A549 treated with RU486 at 1 μM for 4 hours (cell line): ENCODE results near the gene OPCML. TPM values are rescaled to one million over a fixed set of nuclear protein-coding genes. Genes with fewer than 3 reads are reported as not detected.

Experiments
- total RNA-seq: library from RNA; stranded (reverse); fragments of 200-300 nt; extraction: Qiagen RNA extraction; gene quantifications from 5 replicates; pipeline ENCODE4 v1.2.3, GENCODE V29; 2022; ENCODE audit warnings: low read depth

OPCML gene
- not detected in 5 replicates for total RNA-seq

DNA sequence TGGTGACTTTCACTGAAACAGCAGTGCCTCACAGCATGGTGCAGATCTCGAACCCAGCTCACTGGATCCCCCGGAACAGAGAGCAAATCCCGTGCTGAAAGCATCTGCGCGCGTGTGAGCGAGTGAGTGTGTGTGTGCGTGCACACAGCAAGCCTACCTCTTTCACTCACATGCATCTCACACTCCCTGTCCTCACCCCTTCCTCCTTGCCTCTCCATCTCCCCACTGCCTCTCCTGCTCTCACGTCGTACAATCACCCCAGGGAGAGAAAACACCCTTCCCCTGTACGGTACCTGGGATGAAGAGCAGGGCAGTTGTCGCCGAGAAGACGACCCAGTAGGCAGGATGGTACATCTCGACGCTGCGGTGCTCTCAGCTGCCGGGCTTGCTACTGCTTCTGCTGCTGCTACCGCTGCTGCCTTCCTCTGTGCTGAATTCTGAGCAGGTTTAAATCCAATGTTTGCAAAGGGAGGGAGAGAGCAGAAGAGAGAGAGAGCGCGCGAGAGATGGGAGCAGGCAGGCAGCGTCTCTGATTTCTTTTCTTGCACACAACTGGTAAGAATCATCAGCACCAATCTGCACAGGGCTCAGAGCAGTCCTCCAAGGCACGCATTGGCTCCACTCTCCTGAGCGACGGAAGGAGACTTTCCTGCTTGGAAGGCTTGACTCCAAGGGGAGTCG lies at the start of gene OPCML:
OPCML (minus strand) TSS at position 531 of the 681 bp plus-strand sequence.

